DMS114 treated with DMSO at 0.1 percent for 48 hours (cell line): ENCODE results near the gene GLI3.

Experiments
- DNase-seq: peaks from one replicate; lab custom pipeline; 2025; ENCODE audit not compliant: unreplicated experiment; lab: John Stamatoyannopoulos, UW

GLI3 gene

DNA sequence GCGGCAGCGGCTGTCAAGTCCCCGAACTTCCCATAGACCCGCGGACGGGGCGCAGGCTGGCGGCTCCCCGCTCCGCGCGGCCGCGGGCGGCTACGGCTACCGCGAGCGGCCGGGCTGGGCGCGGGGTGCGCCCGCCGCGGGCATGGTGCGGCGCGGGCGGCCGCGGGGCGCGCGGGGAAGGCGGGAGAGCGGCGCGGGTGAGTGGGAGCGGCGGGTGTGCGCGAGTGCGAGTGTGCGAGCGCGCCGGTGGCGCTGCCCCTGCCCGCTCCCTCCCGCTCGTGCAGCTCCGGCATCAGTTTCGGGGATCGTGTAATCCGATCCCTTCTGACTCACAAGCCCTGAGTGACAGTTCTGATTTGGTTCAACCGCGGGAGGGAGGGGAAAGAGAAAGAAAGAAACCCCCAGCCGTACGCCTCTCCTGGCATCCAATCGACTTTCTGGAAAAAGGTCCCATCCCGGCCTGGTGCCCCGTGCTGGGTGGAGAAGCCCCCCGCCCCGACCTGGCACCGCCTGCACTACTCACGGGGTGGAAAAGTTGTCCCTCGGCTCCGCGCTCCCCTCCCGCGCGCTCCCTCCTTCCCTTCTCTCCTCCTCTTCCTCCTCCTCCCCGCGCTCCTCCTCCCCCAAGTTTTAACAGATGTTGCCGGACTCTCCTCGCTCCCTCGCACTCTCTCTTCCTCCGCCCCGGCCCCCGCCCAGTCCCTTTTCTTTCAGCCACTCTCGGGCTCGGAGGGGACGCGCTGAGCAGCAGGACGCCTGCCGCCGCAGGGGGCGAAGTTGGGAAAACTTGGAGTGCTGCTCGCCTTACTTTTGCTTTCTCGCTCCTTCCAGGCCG is at the start of gene GLI3:
Gene GLI3, minus strand, starts transcription at position 234 of the 835 bp plus-strand sequence. CDS start 13,956 bp downstream, outside the sequence.
- DNase-seq = peak; percentile 36

DNA sequence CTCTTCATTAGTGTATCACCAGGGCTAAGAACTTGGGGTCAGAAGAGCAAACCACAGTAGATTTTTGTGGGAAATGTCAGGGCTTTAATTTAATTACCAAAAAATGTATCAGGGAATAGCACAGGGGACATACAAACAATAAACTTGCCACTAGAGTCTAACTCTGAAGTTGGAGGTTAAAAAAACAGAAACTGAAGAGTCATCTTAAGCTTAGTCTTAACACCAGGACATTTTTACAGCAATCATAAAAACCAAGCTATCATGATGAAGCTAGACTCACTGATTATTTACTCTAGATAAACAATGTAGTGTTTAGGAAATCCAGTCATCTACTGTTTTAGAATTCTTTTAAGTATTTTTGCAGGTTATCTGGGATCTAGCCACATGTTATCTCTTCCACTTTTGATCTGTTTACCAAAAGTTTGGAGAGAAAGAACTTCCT is 48.4 kb upstream of the GLI3 start:
- DNase-seq = no peak

DNA sequence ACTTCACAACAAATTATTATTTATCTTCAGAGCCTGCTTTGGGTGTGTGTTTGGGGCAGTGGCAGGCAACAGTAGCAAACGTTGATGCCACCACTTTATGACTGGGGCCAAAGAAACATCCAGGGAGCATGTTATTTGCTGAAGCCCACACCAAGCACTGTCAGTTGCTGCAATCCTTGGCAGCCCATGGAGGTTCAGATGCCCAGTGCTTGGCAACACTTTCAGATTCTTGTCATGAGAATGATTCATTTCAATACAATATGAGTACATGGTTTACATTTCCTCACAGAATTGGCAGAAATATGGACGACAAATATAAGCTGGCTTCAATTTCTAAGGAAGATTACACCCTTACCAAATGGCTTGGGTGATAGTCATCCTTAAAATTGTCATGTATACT is 46.5 kb upstream of the GLI3 start:
- DNase-seq = no peak

DNA sequence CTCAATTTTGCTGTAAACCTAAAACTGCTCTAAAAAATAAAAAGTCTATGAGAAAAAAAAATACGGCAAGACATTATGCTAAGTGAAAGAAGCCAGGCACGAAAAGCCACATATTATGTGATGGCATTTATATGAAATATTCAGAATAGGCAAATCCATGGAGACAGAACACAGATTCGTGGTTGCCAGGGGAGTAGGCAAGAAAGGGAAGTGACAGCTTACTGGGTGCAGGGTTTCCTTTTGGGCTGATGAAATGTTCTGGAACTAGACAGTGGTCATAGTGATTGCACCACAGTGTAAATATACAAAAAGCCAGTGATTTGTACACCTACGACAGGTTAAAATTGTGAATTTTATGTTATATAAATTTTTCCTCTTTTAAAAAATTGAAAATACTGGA is 41.3 kb upstream of the GLI3 start:
- no peak for DNase-seq

DNA sequence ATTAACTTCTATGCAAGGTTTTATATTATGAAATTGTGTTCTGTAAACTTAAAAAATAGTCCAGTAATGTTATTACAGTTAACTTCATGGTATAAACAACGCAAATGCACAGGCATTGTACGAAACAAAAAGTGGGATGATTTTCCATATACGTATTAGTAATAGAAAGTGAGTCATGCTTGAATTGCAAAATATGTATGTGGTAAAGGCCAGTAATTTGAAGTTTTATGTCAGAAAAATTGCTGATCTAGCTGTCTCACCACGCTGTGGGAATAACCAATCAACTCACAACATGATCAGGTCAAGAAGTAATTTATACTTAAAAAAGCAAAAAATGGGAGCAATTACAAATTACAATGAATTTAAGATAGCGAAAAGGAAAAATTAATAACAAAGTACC is 37.0 kb upstream of the GLI3 start:
- no peak for DNase-seq

DNA sequence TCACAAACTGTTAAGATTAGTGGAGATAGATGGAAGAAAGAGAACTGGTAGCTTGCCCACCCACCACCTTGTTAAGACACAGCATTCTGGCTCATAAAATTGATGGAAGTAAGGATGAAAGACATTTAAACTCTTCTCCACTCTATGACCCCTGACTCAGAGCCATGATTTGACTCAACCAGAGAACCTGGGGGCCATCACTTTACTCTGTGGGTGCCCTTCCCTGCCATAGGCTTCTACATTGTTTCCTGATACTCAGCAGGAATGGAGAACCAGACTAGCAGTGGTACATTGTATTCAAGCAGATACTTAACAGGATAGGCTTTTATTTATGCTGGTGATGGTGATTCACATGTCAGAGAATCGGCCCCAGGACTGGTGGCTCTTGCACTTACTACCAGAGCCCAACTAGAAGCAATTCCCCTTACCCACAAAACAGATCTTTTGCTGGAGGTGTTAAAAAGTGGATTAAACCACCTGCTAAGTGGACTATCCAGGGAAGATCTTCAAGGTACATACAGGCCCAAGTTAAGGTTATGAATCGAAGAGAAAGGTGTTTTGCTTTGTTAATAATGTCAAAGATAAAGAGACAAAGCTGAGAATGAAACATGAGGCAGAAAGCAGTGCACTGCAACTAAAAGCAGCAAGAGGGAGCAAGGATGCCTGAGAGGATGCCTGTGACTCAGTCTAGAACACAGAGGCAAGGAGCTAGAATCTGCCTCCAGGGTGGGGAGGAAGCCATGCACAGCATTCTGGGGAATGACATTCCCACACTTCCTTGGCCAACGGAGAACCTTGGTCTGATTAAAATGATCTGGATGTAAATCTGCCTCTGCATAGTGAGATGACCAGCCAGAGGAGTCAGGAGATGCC is 36.0 kb upstream of the GLI3 start:
- DNase-seq = no peak

DNA sequence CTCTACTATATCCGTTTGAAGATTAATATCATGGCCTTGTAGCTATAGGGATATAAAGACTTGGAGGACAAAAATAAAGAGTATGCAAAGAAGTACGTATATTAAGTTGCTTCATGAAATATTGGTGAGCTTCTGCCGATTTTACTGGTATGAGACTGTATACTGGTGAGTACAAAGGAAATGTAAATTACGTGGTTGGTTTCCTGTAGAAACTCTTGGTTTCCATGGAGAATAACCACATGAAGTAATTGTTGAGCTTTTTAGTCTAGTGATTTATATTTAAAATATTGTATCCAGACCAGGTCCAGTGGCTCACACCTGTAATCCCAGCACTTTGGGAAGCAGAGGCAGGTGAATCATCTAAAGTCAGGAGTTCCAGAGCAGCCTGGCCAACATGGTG is 32.2 kb upstream of the GLI3 start:
- DNase-seq = no peak

DNA sequence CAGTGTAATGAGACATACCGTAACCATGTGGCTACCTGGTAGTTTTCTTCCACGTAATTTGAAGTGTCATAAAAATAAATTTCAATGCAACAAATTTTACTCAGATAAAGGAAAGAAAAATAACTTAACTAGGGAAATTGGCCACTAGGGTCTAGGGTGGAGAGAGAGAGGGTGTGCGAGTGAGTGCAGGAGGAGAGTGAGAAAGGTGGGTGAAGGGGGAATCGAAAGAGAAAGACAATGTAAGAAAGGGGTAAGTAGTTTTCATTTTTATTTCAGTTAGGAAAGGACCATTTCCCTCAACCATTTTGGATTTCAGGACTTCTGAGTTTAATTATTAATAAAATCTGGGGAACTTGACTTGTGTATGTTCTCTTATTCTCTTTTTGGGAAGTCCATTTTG is 27.7 kb upstream of the GLI3 start:
- DNase-seq = no peak

DNA sequence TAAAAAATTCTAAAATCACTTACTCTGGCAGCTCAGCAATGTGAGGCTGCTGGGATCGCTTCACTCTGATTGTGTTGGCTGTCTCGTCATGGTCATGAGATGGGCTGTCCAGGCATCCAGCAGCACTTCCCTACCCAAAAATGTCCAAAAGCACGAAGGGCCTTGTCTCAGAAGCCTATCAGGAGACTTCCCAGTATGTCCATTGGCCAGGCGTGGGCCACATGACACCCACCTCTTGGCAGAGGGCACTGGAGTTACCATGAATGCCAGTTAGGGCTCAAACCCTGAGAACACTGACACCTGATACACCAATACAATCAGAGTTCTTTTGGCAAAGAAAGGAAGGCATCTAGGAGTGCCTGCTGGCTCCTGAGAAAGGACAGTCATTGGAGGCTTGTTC is 27.0 kb upstream of the GLI3 start:
- no peak for DNase-seq

DNA sequence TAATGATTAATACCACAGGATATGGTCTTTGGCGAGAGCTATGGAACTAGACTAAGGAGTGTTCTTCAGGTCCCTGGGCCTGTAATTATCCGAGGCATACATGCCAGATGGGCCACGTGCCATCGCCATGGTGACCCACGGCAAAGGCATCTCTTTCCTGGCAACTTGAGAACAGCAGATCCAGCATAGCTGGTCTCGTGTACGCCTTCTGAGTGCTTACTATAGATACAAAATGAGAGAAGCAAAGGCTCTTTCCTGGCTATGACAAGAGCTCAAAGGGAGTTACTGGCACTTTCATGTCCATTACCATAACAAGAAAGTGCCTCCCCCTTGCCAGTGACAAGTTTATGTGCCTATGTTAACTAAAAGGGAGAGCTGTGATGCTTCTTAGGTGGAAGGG is 26.0 kb upstream of the GLI3 start:
- no peak for DNase-seq

DNA sequence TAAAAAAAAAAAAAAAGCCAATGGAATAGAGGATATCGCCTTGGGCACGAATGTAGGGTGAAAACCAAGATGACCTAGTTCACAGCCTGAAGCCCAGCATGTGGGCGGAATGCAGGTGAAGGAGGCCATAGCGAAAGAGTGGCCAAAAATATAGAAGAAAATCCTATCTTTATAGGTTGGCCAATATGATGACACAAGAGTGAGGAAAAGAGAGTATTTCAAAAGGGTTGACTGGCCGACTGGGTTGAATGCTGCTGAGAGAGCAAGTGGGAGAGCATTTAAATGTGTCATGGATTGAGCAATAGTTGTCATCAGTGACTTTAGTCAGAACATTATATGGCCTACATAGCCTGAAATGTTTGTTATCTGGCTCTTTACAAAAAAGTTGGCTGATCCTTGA is 17.2 kb upstream of the GLI3 start:
- no peak for DNase-seq

DNA sequence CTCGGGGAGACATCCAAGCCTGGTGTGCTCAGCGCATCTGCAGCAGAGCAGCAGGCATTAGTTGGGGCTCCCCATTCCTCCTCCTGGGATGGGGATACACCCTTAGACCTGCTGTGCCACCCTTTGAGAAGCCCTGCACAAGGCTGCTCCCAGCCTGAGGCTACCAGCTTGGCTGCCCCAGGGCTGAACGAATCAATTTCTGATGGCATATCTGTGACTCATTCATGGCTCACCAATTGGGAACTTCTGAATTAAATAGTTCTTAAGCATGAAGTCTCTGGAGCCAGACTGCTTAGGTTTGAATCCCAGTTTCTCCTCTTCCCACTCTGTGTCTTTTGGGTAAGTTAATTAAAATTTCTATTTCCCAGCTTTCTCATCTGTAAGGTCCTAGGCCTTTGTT is 16.3 kb upstream of the GLI3 start:
- no peak for DNase-seq

DNA sequence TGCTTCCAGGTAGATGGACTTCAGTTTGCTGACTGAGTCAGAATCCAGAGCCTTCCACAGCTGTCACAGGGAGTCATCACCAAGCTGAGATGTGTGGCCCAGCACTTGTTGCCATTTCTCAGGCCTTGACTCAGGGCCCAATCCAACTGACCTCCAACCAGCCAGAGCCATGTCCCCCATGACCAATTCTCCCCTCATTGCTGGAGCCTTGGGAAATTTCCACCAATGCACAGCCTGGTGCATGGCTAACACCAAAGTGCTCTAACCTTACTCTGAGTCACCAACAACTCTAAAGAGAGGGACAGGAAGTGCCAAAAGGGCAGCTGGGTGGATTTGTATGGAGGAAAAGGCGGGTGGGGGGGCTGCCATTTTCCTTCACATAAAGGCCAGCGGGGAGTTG is 13.4 kb upstream of the GLI3 start:
- no peak for DNase-seq

DNA sequence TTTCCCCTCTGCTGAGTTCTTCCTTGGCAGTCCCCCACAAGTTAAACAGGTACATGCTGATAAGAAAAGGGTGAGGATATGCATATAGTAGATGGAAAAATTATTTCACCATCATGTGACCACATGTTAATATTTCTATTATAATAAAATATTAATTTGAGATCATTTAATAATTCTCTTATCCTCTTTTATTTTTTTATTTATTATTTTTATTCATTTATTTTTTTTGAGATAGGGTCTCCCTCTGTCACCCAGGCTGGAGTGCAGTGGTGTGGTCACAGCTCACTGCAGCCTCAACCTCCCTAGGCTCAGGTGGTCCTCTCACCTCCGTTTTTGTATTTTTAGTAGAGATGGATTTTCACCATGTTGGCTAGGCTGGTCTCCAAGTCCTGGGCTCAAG is 11.6 kb upstream of the GLI3 start:
- DNase-seq = no peak

DNA sequence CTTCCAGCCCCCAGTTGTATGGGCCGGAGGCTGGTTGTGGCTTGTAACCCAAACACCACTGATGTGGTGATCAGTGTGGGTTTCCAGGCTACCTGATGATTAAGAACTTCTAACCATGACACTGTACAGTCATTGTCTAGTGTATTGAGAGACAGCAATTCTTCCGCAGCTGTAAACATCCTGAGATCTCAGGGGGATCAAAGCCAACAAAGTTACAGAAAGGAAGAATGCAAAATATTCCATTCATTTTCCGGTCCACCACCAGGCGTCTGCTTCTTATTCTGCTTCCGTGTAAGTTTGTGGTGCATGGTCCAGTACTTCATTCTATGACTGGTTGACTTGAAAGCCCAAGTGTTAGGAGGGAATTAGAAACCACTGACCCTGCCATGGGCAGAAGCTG is 10.3 kb upstream of the GLI3 start:
- DNase-seq = no peak

DNA sequence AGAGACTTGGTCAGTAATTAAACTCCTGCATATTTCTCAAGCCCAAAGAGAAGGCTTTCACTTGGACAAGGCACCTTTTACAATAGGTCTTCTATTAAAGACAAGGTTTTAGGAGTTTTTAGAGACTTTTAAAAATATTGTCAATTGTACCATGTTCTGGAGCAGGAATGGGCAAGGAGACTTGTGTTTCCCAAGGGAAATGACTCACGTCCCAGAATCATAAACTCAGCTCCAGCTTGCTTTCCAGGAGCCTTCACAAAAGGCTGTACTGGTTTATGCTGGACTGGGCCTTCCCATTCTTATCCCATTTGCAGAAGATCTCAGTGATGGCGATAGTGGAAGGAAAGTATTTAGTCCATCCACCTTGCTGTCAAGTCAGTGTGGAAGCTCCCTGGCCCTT is 7.8 kb upstream of the GLI3 start:
- no peak for DNase-seq

DNA sequence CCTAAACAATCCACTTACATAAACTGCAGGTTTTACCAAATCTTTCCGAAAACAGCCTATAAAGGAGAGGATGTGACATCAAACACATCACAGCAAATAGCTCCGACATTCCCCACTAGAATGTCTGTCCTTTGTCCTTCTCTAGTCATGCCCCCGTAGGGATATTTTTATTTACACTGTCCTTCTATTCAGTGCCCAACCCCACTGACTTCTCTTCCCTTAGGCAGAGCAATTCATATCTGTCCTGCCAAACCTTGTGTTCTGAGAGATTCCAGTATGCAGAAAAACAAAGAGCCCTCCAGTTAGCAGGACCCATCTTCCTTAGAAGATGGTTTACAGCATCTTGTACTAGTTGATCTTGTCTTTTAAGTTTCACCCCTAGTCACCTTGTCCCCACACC is 5.4 kb upstream of the GLI3 start:
- no peak for DNase-seq

DNA sequence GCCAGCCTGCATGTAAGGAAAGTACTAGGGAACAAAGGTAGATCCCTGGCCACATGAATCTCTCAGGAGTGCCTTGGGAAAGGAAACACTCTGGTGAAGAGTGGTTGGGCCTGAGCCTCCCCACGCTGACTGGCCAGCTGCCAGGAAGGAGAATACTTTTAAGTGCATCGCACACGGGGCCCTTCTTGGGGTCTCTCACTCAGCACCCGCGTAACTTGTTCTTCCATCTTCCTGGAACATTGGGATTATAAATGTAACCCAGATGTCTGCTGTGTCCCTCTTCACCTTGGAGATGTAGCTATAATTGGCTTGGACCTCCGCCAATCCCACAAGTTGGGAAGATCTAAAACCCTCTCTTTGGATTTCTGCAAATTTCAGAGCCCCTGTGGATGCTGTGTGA is 4.4 kb upstream of the GLI3 start:
- DNase-seq = no peak

DNA sequence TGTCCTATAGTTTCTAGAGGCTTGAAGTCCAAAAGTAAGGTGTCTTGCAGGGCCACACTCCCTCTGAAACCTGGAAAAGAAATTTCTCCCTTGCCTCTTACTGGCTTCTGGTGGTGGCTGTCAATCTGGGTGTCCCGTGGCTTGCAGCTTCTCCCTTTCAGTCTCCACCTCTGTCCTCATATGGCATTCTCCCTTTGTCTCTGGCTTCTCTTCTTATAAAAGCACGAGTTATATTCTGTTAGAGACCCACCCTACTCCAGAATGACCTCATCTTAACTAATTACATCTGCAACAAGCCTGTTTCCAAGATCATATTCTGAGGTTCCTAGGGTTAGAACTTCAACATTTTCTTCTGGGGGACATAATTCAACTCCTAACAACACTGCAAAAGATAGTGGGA is 3.4 kb upstream of the GLI3 start:
- no peak for DNase-seq

DNA sequence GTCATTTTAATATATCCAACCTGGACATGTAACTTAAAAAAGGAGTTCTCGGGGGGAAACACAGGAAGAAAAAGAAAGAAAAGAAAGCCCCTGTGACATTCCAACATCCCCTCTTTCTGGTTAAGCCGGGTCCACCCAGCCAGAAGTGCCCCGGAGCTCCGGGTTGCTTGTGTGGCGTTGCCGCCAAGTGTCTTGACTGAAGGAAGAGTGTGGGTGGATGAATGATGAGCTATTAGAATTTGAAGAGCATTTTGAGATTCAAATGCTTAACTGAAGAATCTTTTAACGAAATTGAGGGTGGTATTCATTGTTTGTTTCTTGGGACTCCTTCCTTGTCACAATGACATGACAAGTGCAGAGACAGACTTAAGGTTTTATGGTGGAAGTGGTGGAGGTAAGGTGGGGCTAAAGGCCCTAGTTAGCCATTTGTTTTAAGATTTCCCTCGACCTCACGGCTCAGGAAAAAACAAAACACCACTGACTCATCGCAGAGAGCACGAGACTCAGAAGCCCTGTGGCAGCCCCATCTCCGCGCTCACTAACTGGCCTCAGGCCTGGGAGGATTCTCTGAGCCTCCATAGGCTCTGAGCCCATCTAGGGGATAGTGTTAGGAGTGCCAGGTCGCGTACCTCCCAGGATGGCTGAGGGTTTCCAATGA is 1.8 kb upstream of the GLI3 start:
- DNase-seq = no peak

DNA sequence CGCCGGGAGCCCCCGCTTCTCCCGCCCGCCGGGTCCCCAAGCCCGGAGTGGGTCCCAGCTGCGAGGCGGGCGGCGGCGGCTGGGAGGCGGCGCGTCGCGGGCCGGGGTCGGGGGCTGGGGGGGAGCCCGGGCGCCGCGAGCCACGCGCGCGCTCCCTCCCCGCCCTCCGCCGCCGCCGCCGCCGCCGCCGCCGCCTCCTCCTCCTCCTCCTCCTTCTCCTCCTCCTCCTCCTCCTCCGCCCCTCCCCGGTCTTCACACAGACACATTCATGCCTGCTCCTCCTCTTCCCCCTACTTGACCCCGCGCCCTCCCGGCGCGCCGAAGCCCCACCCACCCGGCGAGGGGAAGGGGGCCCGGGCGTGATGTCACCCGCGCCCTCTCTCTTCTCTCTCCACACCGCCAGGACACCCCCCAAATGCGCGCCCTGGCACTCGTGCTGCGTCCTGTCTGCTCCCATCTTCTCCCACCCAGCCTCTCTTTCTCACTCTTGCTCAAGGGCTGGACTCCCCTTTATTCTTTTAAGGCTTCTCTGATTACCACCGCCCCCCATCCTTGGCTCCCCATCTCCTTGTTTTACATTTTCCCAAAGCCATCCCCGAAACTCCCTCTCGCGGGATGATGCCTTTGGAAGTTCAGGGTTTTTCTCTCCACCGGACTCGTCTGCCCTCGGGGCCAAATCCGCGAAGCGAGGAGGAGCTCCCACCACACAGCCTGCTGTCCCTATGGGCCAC is 967 bp upstream of the GLI3 start:
- DNase-seq = no peak
